H1 (cell line): ENCODE results near the gene SUGP1.

Experiments
- EZH2 ChIP-seq: fragments of 200-600 bp; sonication (generic); IDR thresholded peaks from 2 replicates; pipeline ENCODE4 v1.7.1; 2012; ENCODE audit warnings: low read depth, mild to moderate bottlenecking, moderate library complexity, low read length, inconsistent platforms; ENCODE audit not compliant: severe bottlenecking
- JUN ChIP-seq: IDR thresholded peaks from 2 replicates; pipeline ENCODE4 v1.6.1; 2011; ENCODE audit warnings: low read depth, mild to moderate bottlenecking, improper control_type of control experiment, low read length
- NANOG ChIP-seq: IDR thresholded peaks from 2 replicates; pipeline ENCODE4 v1.6.1; 2011; ENCODE audit warnings: low read length, low read depth, mild to moderate bottlenecking, inconsistent platforms; ENCODE audit not compliant: insufficient read depth, poor library complexity, severe bottlenecking
- POLR2A ChIP-seq, 2 experiments: IDR thresholded peaks; 1 replicate in 1 of 2; 2 replicates in 1 of 2; pipeline ENCODE4 v1.6.1; 2011; ENCODE audit warnings: low read depth in 2 of 2, low read length in 2 of 2, mild to moderate bottlenecking in 2 of 2; ENCODE audit errors: control extremely low read depth in 1 of 2
- SP2 ChIP-seq: IDR thresholded peaks from 2 replicates; pipeline ENCODE4 v1.6.1; 2012; ENCODE audit warnings: mild to moderate bottlenecking, low read length, inconsistent platforms
- TEAD4 ChIP-seq: IDR thresholded peaks from 2 replicates; pipeline ENCODE4 v1.6.1; 2012; ENCODE audit warnings: low read depth, low read length, inconsistent platforms, mixed read lengths
- YY1 ChIP-seq: IDR thresholded peaks from 2 replicates; pipeline ENCODE4 v1.6.1; 2011; ENCODE audit warnings: low read depth, mild to moderate bottlenecking, low read length
- TF ChIP-seq, protein P1 (sequence below), 3 experiments: IDR thresholded peaks; 1 replicate in 2 of 3; 2 replicates in 1 of 3; pipeline versions ENCODE4 v1.5.1 to v1.6.1; 2011; ENCODE audit warnings: low read length in 3 of 3, mild to moderate bottlenecking in 3 of 3, inconsistent platforms in 2 of 3, low read depth in 1 of 3, moderate library complexity in 1 of 3; ENCODE audit not compliant: insufficient read depth in 1 of 3; ENCODE audit errors: control extremely low read depth in 1 of 3

DNA sequence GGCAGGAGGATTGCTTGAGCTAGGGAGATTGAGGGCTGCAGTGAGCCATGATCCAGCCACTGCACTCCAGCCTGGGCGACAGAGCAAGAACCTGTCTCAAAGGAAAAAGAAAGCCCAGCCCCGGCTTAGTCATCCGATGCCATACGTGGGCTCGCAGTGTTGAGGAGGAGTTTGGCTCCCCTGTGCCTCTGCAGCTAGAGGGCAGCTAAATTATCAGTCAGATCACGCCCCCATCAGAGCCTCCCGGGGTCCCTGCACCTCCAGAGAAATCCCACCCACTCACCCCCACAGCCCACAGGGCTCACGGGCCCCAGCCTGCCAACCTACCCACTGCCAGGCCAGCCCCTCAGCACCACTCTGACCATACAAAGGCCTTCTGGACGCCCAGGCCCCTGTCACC lies 28.0 kb upstream of the SUGP1 start:
- TF ChIP-seq EZH2 (no peak), SP2 (no peak), TEAD4 (no peak), JUN (no peak), NANOG (no peak), POLR2A (IDR thresholded peaks at IDR 0.05; ENCODE audit: control extremely low read depth in 1 of 2, low read depth in 2 of 2, low read length in 2 of 2) (no peak), YY1 (no peak)
- TF ChIP-seq, protein P1, sequence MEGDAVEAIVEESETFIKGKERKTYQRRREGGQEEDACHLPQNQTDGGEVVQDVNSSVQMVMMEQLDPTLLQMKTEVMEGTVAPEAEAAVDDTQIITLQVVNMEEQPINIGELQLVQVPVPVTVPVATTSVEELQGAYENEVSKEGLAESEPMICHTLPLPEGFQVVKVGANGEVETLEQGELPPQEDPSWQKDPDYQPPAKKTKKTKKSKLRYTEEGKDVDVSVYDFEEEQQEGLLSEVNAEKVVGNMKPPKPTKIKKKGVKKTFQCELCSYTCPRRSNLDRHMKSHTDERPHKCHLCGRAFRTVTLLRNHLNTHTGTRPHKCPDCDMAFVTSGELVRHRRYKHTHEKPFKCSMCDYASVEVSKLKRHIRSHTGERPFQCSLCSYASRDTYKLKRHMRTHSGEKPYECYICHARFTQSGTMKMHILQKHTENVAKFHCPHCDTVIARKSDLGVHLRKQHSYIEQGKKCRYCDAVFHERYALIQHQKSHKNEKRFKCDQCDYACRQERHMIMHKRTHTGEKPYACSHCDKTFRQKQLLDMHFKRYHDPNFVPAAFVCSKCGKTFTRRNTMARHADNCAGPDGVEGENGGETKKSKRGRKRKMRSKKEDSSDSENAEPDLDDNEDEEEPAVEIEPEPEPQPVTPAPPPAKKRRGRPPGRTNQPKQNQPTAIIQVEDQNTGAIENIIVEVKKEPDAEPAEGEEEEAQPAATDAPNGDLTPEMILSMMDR (IDR thresholded peaks at IDR 0.05; ENCODE audit: control extremely low read depth in 1 of 3, insufficient read depth in 1 of 3, low read depth in 1 of 3, low read length in 3 of 3) = no peak
